Measurements from ENCODE around the gene MAB21L4. TPM values are rescaled to one million over a fixed set of nuclear protein-coding genes. Genes with fewer than 3 reads are reported as not detected.
A peak's percentile ranks its signal among the peaks of the same experiment; 100 is the strongest.

The MAB21L4 gene
- polyA plus RNA-seq, 1 of the 3 experiments (the other 2 are of a cell fraction): not detected

- no peak for DNase-seq
- H3K9ac ChIP-seq: no peak overlapping the region
- H3F3A ChIP-seq (replicated peaks; ENCODE audit: insufficient read depth): peaks cover 5% of the 10 kb centered on the region
- peaks cover 0 to 10% of the 10 kb centered on the region in 2 experiments; a peak in 1 of 4 replicates for H3K4me1 ChIP-seq (ENCODE audit: control insufficient read depth in 1 of 2, insufficient read depth in 2 of 2, low read depth in 1 of 2, low read length in 1 of 2)
- no peaks in the 10 kb centered on the region for H3K9me2 ChIP-seq
- H3K27me3 ChIP-seq (ENCODE audit: insufficient read depth): no peaks in the 10 kb centered on the region; the same call in 1 of the 2 replicates
- H2AFZ ChIP-seq (ENCODE audit: low read depth): no peak overlapping the region
- H3K79me2 ChIP-seq (ENCODE audit: insufficient read depth): no peaks in the 10 kb centered on the region
- H3K27ac ChIP-seq (ENCODE audit: low read depth in 2 of 2, low read length in 1 of 2): no peak overlapping the region
- TF ChIP-seq FOXM1 (IDR thresholded peaks at IDR 0.05; ENCODE audit: low read depth) (no peak), MXI1 (IDR thresholded peaks at IDR 0.05; ENCODE audit: low read depth, low read length) (no peak), ELF1 (IDR thresholded peaks at IDR 0.05) (no peak)
- H4K20me1 ChIP-seq (ENCODE audit: insufficient read depth): no peaks in the 10 kb centered on the region
- ChIA-PET CTCF (interaction anchor here (1.2 to 3.7 kb wide), 6 partner anchors 10 to 151 kb away, joined by 3 to 25 read pairs (median 4); no protein-coding TSS in a partner anchor), POLR2A (no interaction called here)
- H3K36me3 ChIP-seq (replicated peaks in 1 of 2; ENCODE audit: control insufficient read depth in 1 of 2, insufficient read depth in 2 of 2, low read length in 1 of 2): no peaks in the 10 kb centered on the region
- no peak overlapping the region for H3K4me2 ChIP-seq
- no peaks in the 10 kb centered on the region for H3K9me3 ChIP-seq
- H3K4me3 ChIP-seq (ENCODE audit: low read depth in 2 of 2, low read length in 1 of 2): no peak overlapping the region
- 89% methylated on average over 7 of the region's 7 CpGs for WGBS (ENCODE audit: low lambda C conversion rate)
Observed at GRCh38 chr2:240927390-240927781, 31.4 kb upstream of the MAB21L4 start.

- POLR2A ChIA-PET: no interaction called here
- CTCF ChIA-PET: interaction anchor here (1.0 to 3.7 kb wide), 7 partner anchors 10 to 152 kb away, joined by 3 to 25 read pairs (median 4); no protein-coding TSS in a partner anchor
Observed at GRCh38 chr2:240926516-240927389, 30.8 kb upstream of the MAB21L4 start.

More at GRCh38 chr2:240926516-240927389, 30.8 kb upstream of the MAB21L4 start:
- Histone ChIP-seq H3K27me3 (ENCODE audit: insufficient read depth) (no peaks in the 10 kb centered on the region; the same call in 1 of the 2 replicates), H3K9me3 (no peaks in the 10 kb centered on the region), H4K20me1 (ENCODE audit: insufficient read depth) (no peaks in the 10 kb centered on the region), H3K9me2 (no peaks in the 10 kb centered on the region), H3F3A (replicated peaks; ENCODE audit: insufficient read depth) (peaks cover 5% of the 10 kb centered on the region), H3K4me3 (ENCODE audit: low read depth in 2 of 2, low read length in 1 of 2) (no peak overlapping the region), H3K4me2 (no peak overlapping the region), H3K79me2 (ENCODE audit: insufficient read depth) (no peaks in the 10 kb centered on the region), H3K4me1 (ENCODE audit: control insufficient read depth in 1 of 2, insufficient read depth in 2 of 2, low read depth in 1 of 2, low read length in 1 of 2) (peaks cover under 1 to 10% of the 10 kb centered on the region in 2 experiments; a peak in 2 of 4 replicates), H2AFZ (ENCODE audit: low read depth) (no peak overlapping the region), H3K9ac (no peak overlapping the region), H3K36me3 (replicated peaks in 1 of 2; ENCODE audit: control insufficient read depth in 1 of 2, insufficient read depth in 2 of 2, low read length in 1 of 2) (no peaks in the 10 kb centered on the region), H3K27ac (ENCODE audit: low read depth in 2 of 2, low read length in 1 of 2) (no peak overlapping the region)
- DNase-seq: peak; percentile 69
- no peak for TF ChIP-seq EZH2phosphoT487 (IDR thresholded peaks at IDR 0.05; ENCODE audit: borderline replicate concordance, low read depth)
- TF ChIP-seq GATA2 (CRISPR knock-in tag; IDR thresholded peaks at IDR 0.05): peak; percentile 54
- TF ChIP-seq TEAD4 (IDR thresholded peaks at IDR 0.05; ENCODE audit: borderline replicate concordance, insufficient read depth): no peak
- no peak for TF ChIP-seq CTCF (IDR thresholded peaks at IDR 0.05)
- 66% methylated on average over 16 of the region's 38 CpGs for WGBS (ENCODE audit: low lambda C conversion rate)
